Breast epithelium (tissue), 4 donors: ENCODE measurements around the gene TMEM253. TPM values are rescaled to one million over a fixed set of nuclear protein-coding genes. Genes with fewer than 3 reads are reported as not detected.

Experiments
- DNase-seq, 2 donors: peaks; one replicate each; pipeline ENCODE4 v3.0.0-alpha.2; 2019; ENCODE audit warnings: low spot score in 2 of 2
- H3K27ac ChIP-seq, 2 donors: fragments of 200-600 bp; sonication (generic) in 1 of 2; one replicate each; pipeline ENCODE4 v1.5.1; 2016 to 2019; ENCODE audit warnings: mild to moderate bottlenecking in 1 of 2
- H3K27me3 ChIP-seq, 2 donors: fragments of 200-600 bp; sonication (generic) in 1 of 2; one replicate each; pipeline versions ENCODE4 v1.5.1 to v1.6.0; 2017 to 2019; ENCODE audit warnings: control low read depth in 1 of 2, mild to moderate bottlenecking in 1 of 2
- H3K36me3 ChIP-seq: fragments of 200-600 bp; one replicate; pipeline ENCODE4 v1.5.1; 2019
- H3K4me1 ChIP-seq, 2 donors: fragments of 200-600 bp; sonication (generic); one replicate each; pipeline ENCODE4 v1.5.1; 2016 to 2019; ENCODE audit warnings: control low read depth in 1 of 2
- H3K4me3 ChIP-seq, 3 donors: fragments of 200-600 bp; sonication (generic); 1 replicate in 2 of 3; 2 replicates in 1 of 3; pipeline ENCODE4 v1.5.1; 2016 to 2019; ENCODE audit warnings: mild to moderate bottlenecking in 3 of 3, moderate library complexity in 2 of 3
- H3K9me3 ChIP-seq, 2 donors: fragments of 200-600 bp; sonication (generic) in 1 of 2; one replicate each; pipeline ENCODE4 v1.5.1; 2016 to 2019; ENCODE audit warnings: control low read depth in 1 of 2
- CTCF ChIP-seq, 3 donors: fragments of 450-650 bp; IDR thresholded peaks; one replicate each; pipeline ENCODE4 v1.5.1; 2016 to 2017; ENCODE audit warnings: antibody characterized with exemption in 3 of 3, mild to moderate bottlenecking in 3 of 3, moderate library complexity in 3 of 3
- POLR2A ChIP-seq: fragments of 450-650 bp; IDR thresholded peaks from one replicate; pipeline ENCODE4 v1.6.1; 2016; ENCODE audit warnings: antibody characterized with exemption, mild to moderate bottlenecking, moderate library complexity
- POLR2AphosphoS5 ChIP-seq, 3 donors: sonication (generic); formaldehyde crosslinking; IDR thresholded peaks; one replicate each; pipeline ENCODE4 v1.6.1; 2017; ENCODE audit warnings: antibody characterized with exemption in 3 of 3
- intact Hi-C: fragments of 100-400 bp; cut with DNase I; formaldehyde crosslinking; loops from one replicate; pipeline ENCODE4 v1.15.1; 2023; ENCODE audit warnings: low total_unique reads
- total RNA-seq, 3 donors: library from RNA; depleted of rRNA; stranded (reverse); fragments of >200 nt; gene quantifications; one replicate each; pipeline ENCODE4 v1.1.0, GENCODE V29; 2016

Gene TMEM253
- total RNA-seq, 3 donors from 2014 or later: 0.44 to 1.3 (median 0.98) TPM

GRCh38 chr14:21102521-21103410 is 1.9 kb downstream of the TMEM253 start:
- no peaks in the 10 kb centered on the region for H3K9me3 ChIP-seq
- peaks cover 8 to 22% of the 10 kb centered on the region in 2 donors for H3K4me1 ChIP-seq
- peak in 1 of 2 donors; percentile 11 for DNase-seq
- intact Hi-C loops: no loop called here
- peak overlapping the region; percentile 64 to 86 (median 73) for H3K4me3 ChIP-seq
- H3K27me3 ChIP-seq: no peaks in the 10 kb centered on the region
- no peak for TF ChIP-seq POLR2AphosphoS5 (IDR thresholded peaks at IDR 0.05)
- TF ChIP-seq CTCF (IDR thresholded peaks at IDR 0.05): no peak
- TF ChIP-seq POLR2A: no peak
- peak overlapping the region; percentile 98 to 99 for H3K27ac ChIP-seq
- H3K36me3 ChIP-seq: no peaks in the 10 kb centered on the region

GRCh38 chr14:21103411-21103709 is 2.5 kb downstream of the TMEM253 start:
- peaks cover 8 to 22% of the 10 kb centered on the region in 2 donors for H3K4me1 ChIP-seq
- intact Hi-C loops: no loop called here

GRCh38 chr14:21103710-21104447 is 3.0 kb downstream of the TMEM253 start:
- Histone ChIP-seq H3K27ac (peak overlapping the region; percentile 98 to 99), H3K4me3 (peak overlapping the region; percentile 64 to 86 (median 73)), H3K36me3 (no peaks in the 10 kb centered on the region), H3K27me3 (no peaks in the 10 kb centered on the region), H3K4me1 (peaks cover 8 to 22% of the 10 kb centered on the region in 2 donors), H3K9me3 (no peaks in the 10 kb centered on the region)
- intact Hi-C loops: no loop called here
- DNase-seq: peak; percentile 95 to 97
- peak; percentile 80 to 95 (median 93) for TF ChIP-seq CTCF (IDR thresholded peaks at IDR 0.05)
- TF ChIP-seq POLR2AphosphoS5 (IDR thresholded peaks at IDR 0.05): peak; percentile 85 to 95 (median 92)
- peak; percentile 75 for TF ChIP-seq POLR2A

More at GRCh38 chr14:21103411-21103709, 2.5 kb downstream of the TMEM253 start:
- no peaks in the 10 kb centered on the region for H3K36me3 ChIP-seq
- TF ChIP-seq CTCF (IDR thresholded peaks at IDR 0.05) (no peak), POLR2AphosphoS5 (IDR thresholded peaks at IDR 0.05) (no peak)
- H3K27ac ChIP-seq: peak overlapping the region; percentile 98 to 99
- H3K4me3 ChIP-seq: peak overlapping the region; percentile 64 to 86 (median 73)
- no peaks in the 10 kb centered on the region for H3K9me3 ChIP-seq
- no peaks in the 10 kb centered on the region for H3K27me3 ChIP-seq
- DNase-seq: no peak

GRCh38 chr14:21104448-21105060 is 3.7 kb downstream of the TMEM253 start:
- peak overlapping the region; percentile 98 to 99 for H3K27ac ChIP-seq
- H3K36me3 ChIP-seq: no peaks in the 10 kb centered on the region
- intact Hi-C loops: no loop called here
- DNase-seq: peak; percentile 71 to 79
- peaks cover 8 to 18% of the 10 kb centered on the region in 2 donors for H3K4me1 ChIP-seq
- peak overlapping the region; percentile 64 to 86 (median 73) for H3K4me3 ChIP-seq
- H3K27me3 ChIP-seq: no peaks in the 10 kb centered on the region
- H3K9me3 ChIP-seq: no peaks in the 10 kb centered on the region
- TF ChIP-seq CTCF (IDR thresholded peaks at IDR 0.05): peak; percentile 85 to 95 (median 86)
- no peak for TF ChIP-seq POLR2A
- TF ChIP-seq POLR2AphosphoS5 (IDR thresholded peaks at IDR 0.05): peak in 1 of 3 donors; percentile 9
